ENCODE measurements around the gene GDPD4. TPM values are rescaled to one million over a fixed set of nuclear protein-coding genes. Genes with fewer than 3 reads are reported as not detected.

The GDPD4 gene
- total RNA-seq, result not detected

- no peak for ATAC-seq
- no peaks in the 10 kb centered on the region for H3K36me3 Mint-ChIP-seq
- DNase-seq (ENCODE audit: low spot score in 2 of 2), result no peak
- H3K9me3 Mint-ChIP-seq, result no peaks in the 10 kb centered on the region
- peak within 1 kb of the TSS in 1 of 2 donors; percentile 54 for H3K27ac Mint-ChIP-seq
Measured at GRCh38 chr11:77301510-77301909, at the start of gene GDPD4. GDPD4 (minus strand) TSS chr11:77301686; CDS start chr11:77285137, 16,549 bp downstream.

- no peak for ATAC-seq
- H3K9me3 Mint-ChIP-seq, result no peaks in the 10 kb centered on the region
- H3K36me3 Mint-ChIP-seq, result peaks cover 0 to 6% of the 10 kb centered on the region in 2 donors
- no peak for DNase-seq (ENCODE audit: low spot score in 2 of 2)
- no peak overlapping the region for H3K27ac Mint-ChIP-seq
Measured at GRCh38 chr11:77347948-77348347, 46.5 kb upstream of the GDPD4 start.

- peak overlapping the region in 1 of 2 donors; percentile 24 for H3K27ac Mint-ChIP-seq
- peaks cover 0 to 6% of the 10 kb centered on the region in 2 donors for H3K36me3 Mint-ChIP-seq
- no peak for ATAC-seq
- no peak for DNase-seq (ENCODE audit: low spot score in 2 of 2)
- H3K9me3 Mint-ChIP-seq, result no peaks in the 10 kb centered on the region
Measured at GRCh38 chr11:77346906-77347603, 45.6 kb upstream of the GDPD4 start.

GRCh38 chr11:77345621-77346020, 44.1 kb upstream of the GDPD4 start:
- H3K9me3 Mint-ChIP-seq, result no peaks in the 10 kb centered on the region

GRCh38 chr11:77340501-77340900, 39.0 kb upstream of the GDPD4 start:
- H3K9me3 Mint-ChIP-seq, result no peaks in the 10 kb centered on the region
- ATAC-seq, result no peak
- DNase-seq (ENCODE audit: low spot score in 2 of 2), result no peak
- H3K36me3 Mint-ChIP-seq, result no peaks in the 10 kb centered on the region
- no peak overlapping the region for H3K27ac Mint-ChIP-seq

More at GRCh38 chr11:77345621-77346020, 44.1 kb upstream of the GDPD4 start:
- ATAC-seq (no peak), DNase-seq (ENCODE audit: low spot score in 2 of 2) (no peak)
- H3K27ac Mint-ChIP-seq, result no peak overlapping the region
- H3K36me3 Mint-ChIP-seq, result peaks cover 0 to 6% of the 10 kb centered on the region in 2 donors

GRCh38 chr11:77332259-77332658, 30.8 kb upstream of the GDPD4 start:
- Mint-ChIP-seq H3K27ac (no peak overlapping the region), H3K36me3 (peaks cover 11 to 18% of the 10 kb centered on the region in 2 donors), H3K9me3 (no peaks in the 10 kb centered on the region)
- ATAC-seq (no peak), DNase-seq (ENCODE audit: low spot score in 2 of 2) (no peak)

GRCh38 chr11:77325159-77325558, 23.7 kb upstream of the GDPD4 start:
- peaks cover 16 to 21% of the 10 kb centered on the region in 2 donors for H3K36me3 Mint-ChIP-seq
- peak; percentile 45 to 85 for ATAC-seq
- no peak for DNase-seq (ENCODE audit: low spot score in 2 of 2)
- peaks cover 0 to 5% of the 10 kb centered on the region in 2 donors for H3K9me3 Mint-ChIP-seq
- H3K27ac Mint-ChIP-seq, result no peak overlapping the region

- ATAC-seq, result peak in 1 of 2 donors; percentile 58
- no peak for DNase-seq (ENCODE audit: low spot score in 2 of 2)
- Mint-ChIP-seq H3K27ac (no peak overlapping the region), H3K36me3 (peaks cover 16 to 21% of the 10 kb centered on the region in 2 donors), H3K9me3 (peaks cover 0 to 5% of the 10 kb centered on the region in 2 donors)
Measured at GRCh38 chr11:77324508-77324907, 23.0 kb upstream of the GDPD4 start.

- no peak for DNase-seq (ENCODE audit: low spot score in 2 of 2)
- Mint-ChIP-seq H3K9me3 (peaks cover 0 to 5% of the 10 kb centered on the region in 2 donors), H3K27ac (no peak overlapping the region), H3K36me3 (peaks cover 10 to 16% of the 10 kb centered on the region in 2 donors)
- ATAC-seq, result no peak
Measured at GRCh38 chr11:77322926-77323590, 21.6 kb upstream of the GDPD4 start.

- no peak overlapping the region for H3K27ac Mint-ChIP-seq
- no peak for ATAC-seq
- DNase-seq (ENCODE audit: low spot score in 2 of 2), result no peak
- H3K9me3 Mint-ChIP-seq, result peaks cover 0 to 5% of the 10 kb centered on the region in 2 donors
- peaks cover 10% of the 10 kb centered on the region in 2 donors for H3K36me3 Mint-ChIP-seq
Measured at GRCh38 chr11:77322506-77322905, 21.0 kb upstream of the GDPD4 start.

- H3K27ac Mint-ChIP-seq, result peak overlapping the region in 1 of 2 donors; percentile 4
- H3K9me3 Mint-ChIP-seq, result no peaks in the 10 kb centered on the region
Measured at GRCh38 chr11:77320351-77320750, 18.9 kb upstream of the GDPD4 start.

GRCh38 chr11:77318600-77318999, 17.1 kb upstream of the GDPD4 start:
- Mint-ChIP-seq H3K9me3 (no peaks in the 10 kb centered on the region), H3K36me3 (no peaks in the 10 kb centered on the region), H3K27ac (no peak overlapping the region)
- ATAC-seq (no peak), DNase-seq (ENCODE audit: low spot score in 2 of 2) (no peak)

More at GRCh38 chr11:77320351-77320750, 18.9 kb upstream of the GDPD4 start:
- ATAC-seq (no peak), DNase-seq (ENCODE audit: low spot score in 2 of 2) (no peak)
- no peaks in the 10 kb centered on the region for H3K36me3 Mint-ChIP-seq

GRCh38 chr11:77316733-77317342, 15.4 kb upstream of the GDPD4 start:
- DNase-seq (ENCODE audit: low spot score in 2 of 2) (no peak), ATAC-seq (no peak)
- Mint-ChIP-seq H3K36me3 (no peaks in the 10 kb centered on the region), H3K9me3 (no peaks in the 10 kb centered on the region), H3K27ac (no peak overlapping the region)

- peaks cover 0 to 4% of the 10 kb centered on the region in 2 donors for H3K9me3 Mint-ChIP-seq
- H3K36me3 Mint-ChIP-seq, result peaks cover 0 to 5% of the 10 kb centered on the region in 2 donors
- H3K27ac Mint-ChIP-seq, result no peak overlapping the region
- no peak for DNase-seq (ENCODE audit: low spot score in 2 of 2)
- no peak for ATAC-seq
Measured at GRCh38 chr11:77312107-77312506, 10.6 kb upstream of the GDPD4 start.

- Mint-ChIP-seq H3K36me3 (peaks cover 0 to 5% of the 10 kb centered on the region in 2 donors), H3K27ac (no peak overlapping the region), H3K9me3 (peaks cover 0 to 4% of the 10 kb centered on the region in 2 donors)
- DNase-seq (ENCODE audit: low spot score in 2 of 2) (no peak), ATAC-seq (no peak)
Measured at GRCh38 chr11:77311701-77312100, 10.2 kb upstream of the GDPD4 start.

GRCh38 chr11:77310721-77311120, 9.2 kb upstream of the GDPD4 start:
- Mint-ChIP-seq H3K27ac (no peak overlapping the region), H3K36me3 (peaks cover 0 to 5% of the 10 kb centered on the region in 2 donors), H3K9me3 (peaks cover 0 to 4% of the 10 kb centered on the region in 2 donors)
- DNase-seq (ENCODE audit: low spot score in 2 of 2) (no peak), ATAC-seq (no peak)

GRCh38 chr11:77309401-77310085, 8.1 kb upstream of the GDPD4 start:
- H3K9me3 Mint-ChIP-seq, result peaks cover 0 to 4% of the 10 kb centered on the region in 2 donors
- H3K36me3 Mint-ChIP-seq, result peaks cover 0 to 5% of the 10 kb centered on the region in 2 donors
- DNase-seq (ENCODE audit: low spot score in 2 of 2), result no peak
- no peak overlapping the region for H3K27ac Mint-ChIP-seq
- peak in 1 of 2 donors; percentile 5 for ATAC-seq
